ENCODE data around the gene IL15RA.

DNA sequence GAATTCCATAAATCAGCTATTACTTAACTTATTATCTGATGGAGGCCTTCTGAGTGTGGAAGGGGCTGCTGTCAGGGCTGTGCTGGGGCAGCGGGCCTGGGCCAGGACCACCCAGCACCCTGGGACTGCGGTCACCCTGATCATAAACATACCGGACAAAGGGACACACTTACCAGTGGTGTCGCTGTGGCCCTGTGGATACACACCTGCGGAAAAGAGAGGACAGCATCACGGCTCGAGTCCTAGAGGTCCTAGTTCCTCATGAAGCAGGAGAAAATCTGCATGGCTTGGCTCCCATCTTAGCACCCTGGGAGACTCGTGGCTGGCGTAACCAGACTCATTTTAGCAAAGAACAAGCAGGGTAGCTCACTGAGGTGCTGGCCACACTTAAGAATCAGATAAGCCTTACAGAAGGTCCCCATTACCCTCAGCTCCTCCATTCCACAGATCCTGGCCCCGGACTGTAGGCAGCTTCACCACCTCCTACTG is 17.7 kb downstream of the IL15RA start:
- TF ChIP-seq, protein P1, sequence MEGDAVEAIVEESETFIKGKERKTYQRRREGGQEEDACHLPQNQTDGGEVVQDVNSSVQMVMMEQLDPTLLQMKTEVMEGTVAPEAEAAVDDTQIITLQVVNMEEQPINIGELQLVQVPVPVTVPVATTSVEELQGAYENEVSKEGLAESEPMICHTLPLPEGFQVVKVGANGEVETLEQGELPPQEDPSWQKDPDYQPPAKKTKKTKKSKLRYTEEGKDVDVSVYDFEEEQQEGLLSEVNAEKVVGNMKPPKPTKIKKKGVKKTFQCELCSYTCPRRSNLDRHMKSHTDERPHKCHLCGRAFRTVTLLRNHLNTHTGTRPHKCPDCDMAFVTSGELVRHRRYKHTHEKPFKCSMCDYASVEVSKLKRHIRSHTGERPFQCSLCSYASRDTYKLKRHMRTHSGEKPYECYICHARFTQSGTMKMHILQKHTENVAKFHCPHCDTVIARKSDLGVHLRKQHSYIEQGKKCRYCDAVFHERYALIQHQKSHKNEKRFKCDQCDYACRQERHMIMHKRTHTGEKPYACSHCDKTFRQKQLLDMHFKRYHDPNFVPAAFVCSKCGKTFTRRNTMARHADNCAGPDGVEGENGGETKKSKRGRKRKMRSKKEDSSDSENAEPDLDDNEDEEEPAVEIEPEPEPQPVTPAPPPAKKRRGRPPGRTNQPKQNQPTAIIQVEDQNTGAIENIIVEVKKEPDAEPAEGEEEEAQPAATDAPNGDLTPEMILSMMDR (IDR thresholded peaks at IDR 0.05): no peak
- TF ChIP-seq EP300 (IDR thresholded peaks at IDR 0.05): no peak
